Measurements from ENCODE around the gene SPACA9.

SPACA9 gene

GRCh38 chr9:132883349-132884294 is 4.9 kb downstream of the SPACA9 start:
- no peak for DNase-seq (ENCODE audit: low read depth, low spot score)
- no peak for TF ChIP-seq CTCF (IDR thresholded peaks at IDR 0.05; ENCODE audit: insufficient read depth, low read length, missing control alignments)
- H3K4me3 ChIP-seq (ENCODE audit: low read depth, low read length), result no peak overlapping the region
- CTCF ChIA-PET, result interaction anchor here (1.1 to 1.6 kb wide), 3 partner anchors 16 to 19 kb away, joined by 3 to 4 read pairs (median 3); no protein-coding TSS in a partner anchor
- POLR2A ChIA-PET, result no interaction called here

GRCh38 chr9:132885720-132886333 is 7.1 kb downstream of the SPACA9 start:
- no peak overlapping the region for H3K4me3 ChIP-seq (ENCODE audit: low read depth, low read length)
- DNase-seq (ENCODE audit: low read depth, low spot score), result no peak
- no peak for TF ChIP-seq CTCF (IDR thresholded peaks at IDR 0.05; ENCODE audit: insufficient read depth, low read length, missing control alignments)
- ChIA-PET CTCF (interaction anchor here (1.2 to 1.9 kb wide), 2 partner anchors 15 to 72 kb away, joined by 4 to 7 read pairs; no protein-coding TSS in a partner anchor), POLR2A (no interaction called here)

- POLR2A ChIA-PET, result no interaction called here
- CTCF ChIA-PET, result interaction anchor here (0.9 to 1.9 kb wide), 3 partner anchors 10 to 72 kb away, joined by 3 to 7 read pairs (median 4); no protein-coding TSS in a partner anchor
- no peak overlapping the region for H3K4me3 ChIP-seq (ENCODE audit: low read depth, low read length)
- TF ChIP-seq CTCF (IDR thresholded peaks at IDR 0.05; ENCODE audit: insufficient read depth, low read length, missing control alignments), result no peak
- no peak for DNase-seq (ENCODE audit: low read depth, low spot score)
These were observed 7.6 kb downstream of the SPACA9 start for GRCh38 chr9:132886334-132886725.

GRCh38 chr9:132887181-132888120 is 8.8 kb downstream of the SPACA9 start:
- no peak overlapping the region for H3K4me3 ChIP-seq (ENCODE audit: low read depth, low read length)
- ChIA-PET CTCF (interaction anchor here (0.9 to 1.0 kb wide), 2 partner anchors 9 to 17 kb away, joined by 3 read pairs; no protein-coding TSS in a partner anchor), POLR2A (no interaction called here)
- no peak for DNase-seq (ENCODE audit: low read depth, low spot score)
- TF ChIP-seq CTCF (IDR thresholded peaks at IDR 0.05; ENCODE audit: insufficient read depth, low read length, missing control alignments), result no peak

GRCh38 chr9:132888151-132888550 is 9.5 kb downstream of the SPACA9 start:
- ChIA-PET POLR2A (interaction anchor here (0.7 kb wide), 1 partner anchor 10 kb away, joined by 3 read pairs; the partner anchor contains the start of gene SPACA9), CTCF (interaction anchor here (1.0 to 1.2 kb wide), 2 partner anchors 13 to 17 kb away, joined by 3 read pairs; no protein-coding TSS in a partner anchor)
- DNase-seq (ENCODE audit: low read depth, low spot score), result no peak
- TF ChIP-seq CTCF (IDR thresholded peaks at IDR 0.05; ENCODE audit: insufficient read depth, low read length, missing control alignments), result no peak
- H3K4me3 ChIP-seq (ENCODE audit: low read depth, low read length), result no peak overlapping the region
